RWPE1 (cell line): Measurements from ENCODE around the gene ERBB4.
A peak's percentile ranks its signal among the peaks of the same experiment; 100 is the strongest.

Experiments
- CTCF ChIA-PET: fragments of 350-600 bp; sonication (Branson Sonifier 250); formaldehyde crosslinking; extraction: SDS; loops from one replicate; lab custom pipeline; 2021; lab: Yijun Ruan, JAX
- POLR2A ChIA-PET: fragments of 400-600 bp; formaldehyde crosslinking; extraction: SDS; loops from one replicate; lab custom pipeline; 2020; ENCODE audit warnings: antibody characterized with exemption; ENCODE audit not compliant: low non-redundant PET; lab: Yijun Ruan, JAX
- DNase-seq: peaks from one replicate; pipeline ENCODE4 v3.0.0; 2012; ENCODE audit warnings: low spot score
- H3K27ac ChIP-seq: fragments of 450-650 bp; 2 replicates; pipeline ENCODE4 v1.5.1; 2017
- CTCF ChIP-seq: fragments of 450-650 bp; conservative IDR thresholded peaks from 2 replicates; pipeline ENCODE4 v1.5.1; 2017; ENCODE audit warnings: low read depth, mild to moderate bottlenecking

The ERBB4 gene

GRCh38 chr2:211756266-211756665, 782.3 kb downstream of the ERBB4 start:
- ChIA-PET CTCF (interaction anchor here (0.6 kb wide), 1 partner anchor 22 kb away, joined by 3 read pairs; no protein-coding TSS in a partner anchor), POLR2A (no interaction called here)
- DNase-seq, result no peak
- no peak for TF ChIP-seq CTCF
- H3K27ac ChIP-seq, result no peak overlapping the region

- ChIA-PET CTCF (no interaction called here), POLR2A (no interaction called here)
- TF ChIP-seq CTCF, result no peak
- H3K27ac ChIP-seq, result no peak overlapping the region
- DNase-seq, result no peak
These were observed 783.4 kb downstream of the ERBB4 start for GRCh38 chr2:211755187-211755586.

GRCh38 chr2:211751848-211752247, 786.8 kb downstream of the ERBB4 start:
- no peak for TF ChIP-seq CTCF
- no peak for DNase-seq
- ChIA-PET POLR2A (no interaction called here), CTCF (interaction anchor here (0.6 kb wide), 2 partner anchors 199 to 646 kb away, joined by 3 read pairs; no protein-coding TSS in a partner anchor)
- H3K27ac ChIP-seq, result no peak overlapping the region

DNA sequence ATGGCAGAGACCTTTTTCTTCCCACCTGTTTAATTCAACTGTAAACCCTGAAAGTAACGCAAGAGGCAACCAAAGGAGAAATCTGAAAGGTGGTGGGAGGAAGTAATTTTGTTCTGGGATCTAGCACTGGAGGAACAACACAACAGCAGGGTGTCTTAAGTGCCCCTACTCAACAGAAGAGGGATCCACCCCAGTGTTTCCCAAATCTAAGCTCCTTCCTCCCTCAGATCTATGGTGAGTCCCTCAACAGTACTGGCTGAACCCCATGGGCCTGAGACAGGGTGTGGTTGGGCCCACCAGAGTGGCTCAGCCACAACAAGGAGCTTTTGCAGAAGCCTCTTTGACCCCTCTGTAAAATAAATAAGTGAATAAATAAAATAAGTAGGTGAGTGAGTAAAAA, 790.3 kb downstream of the ERBB4 start:
- H3K27ac ChIP-seq, result no peak overlapping the region
- TF ChIP-seq CTCF, result no peak
- POLR2A ChIA-PET, result no interaction called here
- no peak for DNase-seq
- CTCF ChIA-PET, result no interaction called here

DNA sequence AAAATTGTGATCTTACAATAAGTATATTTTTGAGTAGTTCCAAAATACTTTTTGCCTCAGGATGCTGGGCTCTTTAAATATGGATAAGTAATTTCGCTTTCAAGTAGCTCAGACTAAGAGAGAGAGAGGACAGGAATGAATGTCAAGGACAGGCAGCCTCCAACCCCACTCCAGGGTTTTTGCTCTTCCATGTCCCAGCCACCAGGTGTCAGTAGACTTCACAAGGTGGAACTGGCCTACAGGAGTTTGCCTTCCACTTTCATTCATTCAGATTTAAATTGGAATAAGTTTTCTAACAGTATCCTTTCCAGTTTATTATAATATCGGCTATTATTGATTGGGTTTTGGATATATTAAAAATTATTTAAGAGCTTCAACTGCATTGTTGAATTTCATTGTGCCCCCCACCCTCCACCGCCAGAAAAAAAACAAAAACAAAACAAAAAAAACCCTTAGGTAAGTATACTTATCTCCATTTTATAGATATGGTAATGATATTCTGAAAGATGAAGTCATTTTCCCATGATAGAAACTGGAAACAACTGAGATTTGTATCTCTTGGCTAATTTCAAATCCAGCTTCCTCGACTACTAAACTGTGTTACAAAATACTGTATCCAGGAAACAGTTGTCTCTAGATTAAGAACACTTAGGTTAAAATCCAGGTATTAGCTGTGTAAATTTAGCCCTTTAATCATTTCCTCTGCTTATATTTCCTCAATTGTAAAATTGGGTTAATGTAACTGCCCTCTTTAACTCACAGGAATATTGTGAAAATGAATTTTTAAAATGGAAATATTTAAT, 793.1 kb downstream of the ERBB4 start:
- peak; percentile 56 for DNase-seq
- no peak overlapping the region for H3K27ac ChIP-seq
- peak; percentile 67 for TF ChIP-seq CTCF
- CTCF ChIA-PET, result interaction anchor here (0.6 to 1.7 kb wide), 12 partner anchors 10 to 832 kb away, joined by 3 to 6 read pairs (median 4); no protein-coding TSS in a partner anchor
- POLR2A ChIA-PET, result no interaction called here

GRCh38 chr2:211744379-211744778, 794.2 kb downstream of the ERBB4 start:
- H3K27ac ChIP-seq, result no peak overlapping the region
- no peak for TF ChIP-seq CTCF
- no peak for DNase-seq
- ChIA-PET CTCF (interaction anchor here (0.6 to 1.4 kb wide), 7 partner anchors 9 to 833 kb away, joined by 3 to 10 read pairs (median 5); no protein-coding TSS in a partner anchor), POLR2A (no interaction called here)
